IMR-90 (cell line): ENCODE measurements around the gene UBASH3A. TPM values are rescaled to one million over a fixed set of nuclear protein-coding genes. Genes with fewer than 3 reads are reported as not detected.

Source experiments
- ATAC-seq: fragments of 200-7000 bp; cut with Tn5 transposase; 2 replicates; pipeline ENCODE4 v1.9.1; 2020; ENCODE audit warnings: low read depth, mild to moderate bottlenecking, moderate library complexity
- BruUV-seq: library from RNA; stranded (reverse); fragments of 400-500 nt; replicated peaks from 2 replicates; lab custom pipeline; 2021; lab: Mats Ljungman, UMichigan
- CTCF ChIA-PET: fragments of 300-600 bp; formaldehyde crosslinking; extraction: SDS; loops from one replicate; lab custom pipeline; 2021; ENCODE audit warnings: antibody characterized with exemption; lab: Yijun Ruan, JAX
- POLR2A ChIA-PET: fragments of 300-600 bp; sonication (Branson Sonifier 250); formaldehyde crosslinking; loops from one replicate; lab custom pipeline; 2022; ENCODE audit warnings: antibody characterized with exemption; ENCODE audit not compliant: unreplicated experiment; lab: Charles Lee
- DNase-seq: peaks from one replicate; pipeline ENCODE4 v3.0.0; 2013
- H2AFZ ChIP-seq: replicated peaks from 2 replicates; pipeline ENCODE3; 2013; ENCODE audit warnings: low read length, mild to moderate bottlenecking; ENCODE audit not compliant: poor library complexity
- H2AK5ac ChIP-seq: 2 replicates; pipeline ENCODE4 v1.6.1; 2013; ENCODE audit warnings: low read depth, low read length, inconsistent platforms
- H2AK9ac ChIP-seq: replicated peaks from 2 replicates; pipeline ENCODE3; 2013; ENCODE audit warnings: mild to moderate bottlenecking, low read depth, low read length, moderate library complexity; ENCODE audit not compliant: poor library complexity
- H2BK120ac ChIP-seq: 2 replicates; pipeline ENCODE4 v1.6.1; 2013; ENCODE audit warnings: low read depth, low read length, inconsistent platforms
- H2BK15ac ChIP-seq: 3 replicates; pipeline ENCODE4 v1.6.1; 2013; ENCODE audit warnings: low read depth, low read length, inconsistent platforms
- H2BK20ac ChIP-seq: 2 replicates; pipeline ENCODE4 v1.6.1; 2013; ENCODE audit warnings: low read depth, mild to moderate bottlenecking, inconsistent platforms, low read length, moderate library complexity
- H2BK5ac ChIP-seq: 2 replicates; pipeline ENCODE4 v1.6.1; 2013; ENCODE audit warnings: mild to moderate bottlenecking, low read depth, low read length, inconsistent platforms; ENCODE audit not compliant: poor library complexity, severe bottlenecking
- H3K14ac ChIP-seq: replicated peaks from 2 replicates; pipeline ENCODE4 v1.6.1; 2013; ENCODE audit warnings: low read depth, low read length, inconsistent platforms
- H3K18ac ChIP-seq: 2 replicates; pipeline ENCODE4 v1.6.1; 2013; ENCODE audit warnings: low read depth, low read length, control low read depth
- H3K23ac ChIP-seq: 2 replicates; pipeline ENCODE4 v1.6.1; 2013; ENCODE audit warnings: low read depth, low read length, inconsistent platforms
- H3K27ac ChIP-seq: 2 replicates; pipeline ENCODE4 v1.5.1; 2013; ENCODE audit warnings: mild to moderate bottlenecking, control low read depth, low read length; ENCODE audit not compliant: insufficient read depth
- H3K27me3 ChIP-seq: 2 replicates; pipeline ENCODE4 v1.6.1; 2013; ENCODE audit warnings: low read length; ENCODE audit not compliant: control insufficient read depth, insufficient read depth
- H3K36me3 ChIP-seq: 2 replicates; pipeline ENCODE4 v1.6.1; 2013; ENCODE audit warnings: low read length, mixed read lengths; ENCODE audit not compliant: control insufficient read depth, insufficient read depth
- H3K4ac ChIP-seq: 2 replicates; pipeline ENCODE4 v1.6.1; 2013; ENCODE audit warnings: low read depth, low read length, inconsistent platforms
- H3K4me1 ChIP-seq: 2 replicates; pipeline ENCODE4 v1.6.1; 2013; ENCODE audit warnings: low read length, mixed read lengths; ENCODE audit not compliant: control insufficient read depth, insufficient read depth
- H3K4me2 ChIP-seq: 2 replicates; pipeline ENCODE4 v1.6.1; 2013; ENCODE audit warnings: low read depth, mild to moderate bottlenecking, control low read depth, low read length, moderate library complexity
- H3K4me3 ChIP-seq: 2 replicates; pipeline ENCODE4 v1.5.1; 2013; ENCODE audit warnings: low read depth, mild to moderate bottlenecking, control low read depth, low read length, moderate library complexity; ENCODE audit not compliant: insufficient read depth
- H3K56ac ChIP-seq: 2 replicates; pipeline ENCODE4 v1.6.1; 2013; ENCODE audit warnings: low read length, inconsistent platforms; ENCODE audit not compliant: insufficient read depth; ENCODE audit errors: extremely low read depth
- H3K79me1 ChIP-seq, 2 experiments: 2 replicates each; pipeline ENCODE4 v1.6.1; 2013; ENCODE audit warnings: low read length in 2 of 2, inconsistent platforms in 1 of 2, low read depth in 1 of 2
- H3K9ac ChIP-seq: 2 replicates; pipeline ENCODE4 v1.6.1; 2013; ENCODE audit warnings: low read depth, low read length, control low read depth
- H3K9me1 ChIP-seq: 2 replicates; pipeline ENCODE4 v1.6.1; 2013; ENCODE audit warnings: low read length, inconsistent platforms; ENCODE audit not compliant: insufficient read depth
- H3K9me3 ChIP-seq: 2 replicates; pipeline ENCODE4 v1.6.1; 2013; ENCODE audit warnings: low read length; ENCODE audit not compliant: control insufficient read depth, insufficient read depth
- H4K20me1 ChIP-seq: 2 replicates; pipeline ENCODE4 v1.6.1; 2013; ENCODE audit warnings: low read length, inconsistent platforms; ENCODE audit not compliant: insufficient read depth
- H4K5ac ChIP-seq: 2 replicates; pipeline ENCODE4 v1.6.1; 2013; ENCODE audit warnings: mild to moderate bottlenecking, low read depth, low read length, control low read depth
- H4K8ac ChIP-seq, 2 experiments: 2 replicates each; pipeline ENCODE4 v1.6.1; 2013; ENCODE audit warnings: low read depth in 2 of 2, low read length in 2 of 2, control low read depth in 1 of 2, inconsistent platforms in 1 of 2
- H4K91ac ChIP-seq: 2 replicates; pipeline ENCODE4 v1.6.1; 2013; ENCODE audit warnings: low read depth, low read length, inconsistent platforms; ENCODE audit not compliant: insufficient read depth
- BHLHE40 ChIP-seq: fragments of 150-350 bp; IDR thresholded peaks from 2 replicates; pipeline ENCODE4 v1.6.1; 2016; ENCODE audit warnings: mild to moderate bottlenecking, low read depth, low read length
- CEBPB ChIP-seq: IDR thresholded peaks from 2 replicates; pipeline ENCODE4 v1.6.1; 2012; ENCODE audit warnings: low read depth, low read length, improper control_type of control experiment
- CHD1 ChIP-seq: IDR thresholded peaks from 2 replicates; pipeline ENCODE4 v1.6.1; 2012; ENCODE audit warnings: low read depth, low read length, improper control_type of control experiment
- CTCF ChIP-seq: conservative IDR thresholded peaks from 2 replicates; pipeline ENCODE4 v1.5.1; 2012; ENCODE audit warnings: mild to moderate bottlenecking, low read depth, low read length, improper control_type of control experiment
- ELK1 ChIP-seq: fragments of 150-350 bp; IDR thresholded peaks from 2 replicates; pipeline ENCODE4 v1.6.1; 2016; ENCODE audit warnings: low read depth, mild to moderate bottlenecking, low read length, moderate library complexity, borderline replicate concordance
- FOS ChIP-seq: fragments of 150-350 bp; IDR thresholded peaks from 2 replicates; pipeline ENCODE4 v1.6.1; 2016; ENCODE audit warnings: low read depth, low read length
- MAFK ChIP-seq: IDR thresholded peaks from 2 replicates; pipeline ENCODE4 v1.6.1; 2012; ENCODE audit warnings: low read depth, low read length, improper control_type of control experiment
- MAZ ChIP-seq: IDR thresholded peaks from 2 replicates; pipeline ENCODE4 v1.6.1; 2012; ENCODE audit warnings: low read depth, mild to moderate bottlenecking, low read length, improper control_type of control experiment, moderate library complexity, borderline replicate concordance
- MXI1 ChIP-seq: IDR thresholded peaks from 2 replicates; pipeline ENCODE4 v1.6.1; 2012; ENCODE audit warnings: low read depth, mild to moderate bottlenecking, low read length, moderate library complexity, borderline replicate concordance
- NFE2L2 ChIP-seq: fragments of 150-350 bp; IDR thresholded peaks from 2 replicates; pipeline ENCODE4 v1.6.1; 2016; ENCODE audit warnings: low read depth, mild to moderate bottlenecking, low read length
- POLR2A ChIP-seq: IDR thresholded peaks from 2 replicates; pipeline ENCODE4 v1.6.1; 2012; ENCODE audit warnings: mild to moderate bottlenecking, low read depth, low read length
- RAD21 ChIP-seq: IDR thresholded peaks from 2 replicates; pipeline ENCODE4 v1.6.1; 2012; ENCODE audit warnings: low read length, improper control_type of control experiment
- RCOR1 ChIP-seq: IDR thresholded peaks from 2 replicates; pipeline ENCODE4 v1.6.1; 2012; ENCODE audit warnings: mild to moderate bottlenecking, low read length, improper control_type of control experiment; ENCODE audit not compliant: insufficient replicate concordance
- RFX5 ChIP-seq: IDR thresholded peaks from 2 replicates; pipeline ENCODE4 v1.8.0; 2012; ENCODE audit warnings: low read depth, mild to moderate bottlenecking, low read length, moderate library complexity
- SMC3 ChIP-seq: fragments of 150-350 bp; IDR thresholded peaks from 2 replicates; pipeline ENCODE4 v1.6.1; 2016; ENCODE audit warnings: low read depth, mild to moderate bottlenecking, antibody characterized with exemption, low read length, moderate library complexity
- USF2 ChIP-seq: fragments of 150-350 bp; IDR thresholded peaks from 2 replicates; pipeline ENCODE4 v1.6.1; 2017; ENCODE audit warnings: mild to moderate bottlenecking, antibody characterized with exemption, low read length, low read depth
- WGBS, 2 experiments: methylation state at CpG; one replicate each; pipeline versions ENCODE4 v1.1.5 to v1.1.7; 2013; ENCODE audit warnings: missing lambda C conversion rate in 2 of 2; ENCODE audit not compliant: insufficient read length in 1 of 2; ENCODE audit errors: extremely low coverage in 2 of 2; 5-methylcytosine and 5-hydroxymethylcytosine counted together
- dilution Hi-C: fragments of 300-500 bp; cut with HindIII; formaldehyde crosslinking; loops from one replicate; pipeline ENCODE4 v1.14.3; 2018; ENCODE audit warnings: low sequenced_read_pairs; ENCODE audit not compliant: unreplicated experiment
- in situ Hi-C: fragments of 300-500 bp; cut with MboI; formaldehyde crosslinking; loops from 3 replicates; pipeline ENCODE4 v1.14.3; 2019; ENCODE audit warnings: low sequenced_read_pairs, inconsistent platforms, mixed read lengths
- intact Hi-C: fragments of 100-400 bp; cut with micrococcal nuclease; formaldehyde crosslinking; loops from 2 replicates; pipeline ENCODE4 v1.10.0; 2022
- polyA plus RNA-seq, 3 experiments: library from polyadenylated mRNA; depleted of rRNA; stranded (reverse); fragments of >200 nt; gene quantifications; 2 replicates each; pipeline ENCODE4 v1.2.3, GENCODE V29; 2012; ENCODE audit warnings: low replicate concordance in 1 of 3
- total RNA-seq: library from RNA; depleted of rRNA; stranded (reverse); fragments of >200 nt; gene quantifications from 2 replicates; pipeline ENCODE4 v1.2.3, GENCODE V29; 2012

UBASH3A gene
- total and polyA plus RNA-seq, 2 of the 4 experiments (the other 2 are of a cell fraction), result not detected

- Histone ChIP-seq H3K27ac (no peak overlapping the region), H2BK20ac (no peak overlapping the region), H3K4me3 (no peak overlapping the region), H4K91ac (no peak overlapping the region), H4K8ac (no peak overlapping the region), H3K27me3 (no peaks in the 10 kb centered on the region), H3K4me2 (no peak overlapping the region), H3K14ac (no peak overlapping the region), H2BK5ac (no peak overlapping the region), H3K9me3 (no peaks in the 10 kb centered on the region), H3K36me3 (no peaks in the 10 kb centered on the region), H3K18ac (no peak overlapping the region), H2AK9ac (no peak overlapping the region), H3K56ac (no peak overlapping the region), H2BK120ac (no peak overlapping the region), H3K79me1 (no peaks in the 10 kb centered on the region), H3K9me1 (no peaks in the 10 kb centered on the region), H4K5ac (no peak overlapping the region), H3K9ac (no peak overlapping the region), H3K4ac (no peak overlapping the region), H2AFZ (no peak overlapping the region), H3K4me1 (no peaks in the 10 kb centered on the region), H2AK5ac (no peak overlapping the region), H4K20me1 (no peaks in the 10 kb centered on the region), H2BK15ac (no peak overlapping the region), H3K23ac (no peak overlapping the region)
- intact Hi-C loops (no loop called here), dilution Hi-C loops (no loop called here), in situ Hi-C loops (no loop called here)
- TF ChIP-seq ELK1, result no peak
- no peak for TF ChIP-seq RAD21
- no peak for TF ChIP-seq FOS
- TF ChIP-seq CEBPB, result no peak
- no peak for TF ChIP-seq CHD1
- no peak for TF ChIP-seq MAFK
- TF ChIP-seq SMC3, result no peak
- TF ChIP-seq BHLHE40, result no peak
- TF ChIP-seq POLR2A, result no peak
- TF ChIP-seq MAZ, result no peak
- no peak for TF ChIP-seq MXI1
- no peak for TF ChIP-seq RFX5
- TF ChIP-seq RCOR1, result no peak
- TF ChIP-seq USF2, result no peak
- TF ChIP-seq NFE2L2, result no peak
- no peak for TF ChIP-seq CTCF
- POLR2A ChIA-PET, result no interaction called here
- no peak for DNase-seq
- no peak for ATAC-seq
- CTCF ChIA-PET, result no interaction called here
- 41% methylated on average over 3 of the region's 14 CpGs; no CpG with 5 or more reads in 1 of the 2 experiments for WGBS, 2 experiments
- no TSS peak for BruUV-seq
Observed at GRCh38 chr21:42447182-42447581, 43.5 kb downstream of the UBASH3A start.
